ENCODE measurements around the gene DPP4. TPM values are rescaled to one million over a fixed set of nuclear protein-coding genes. Genes with fewer than 3 reads are reported as not detected.

The DPP4 gene
- total and polyA plus RNA-seq, 2 experiments from 2014 or later = 0.09 TPM; not detected in 1

GRCh38 chr2:162084536-162084935, 10.5 kb upstream of the DPP4 start:
- Histone ChIP-seq H3K4me3 (no peak overlapping the region), H3K4me1 (ENCODE audit: low read depth) (no peaks in the 10 kb centered on the region), H3K9me3 (ENCODE audit: low read depth) (no peaks in the 10 kb centered on the region), H3K27me3 (no peaks in the 10 kb centered on the region), H3K36me3 (no peaks in the 10 kb centered on the region), H3K27ac (no peak overlapping the region)
- DNase-seq (ENCODE audit: low read depth in 1 of 2, low spot score in 1 of 2) = no peak
- no peak for TF ChIP-seq CTCF (IDR thresholded peaks at IDR 0.05; ENCODE audit: low read depth, low read length)

GRCh38 chr2:162082681-162083080, 8.7 kb upstream of the DPP4 start:
- TF ChIP-seq CTCF (IDR thresholded peaks at IDR 0.05; ENCODE audit: low read depth, low read length) = no peak
- H3K27me3 ChIP-seq = no peaks in the 10 kb centered on the region
- DNase-seq (ENCODE audit: low read depth in 1 of 2, low spot score in 1 of 2) = no peak
- H3K4me3 ChIP-seq = no peak overlapping the region
- H3K9me3 ChIP-seq (ENCODE audit: low read depth) = no peaks in the 10 kb centered on the region
- no peaks in the 10 kb centered on the region for H3K4me1 ChIP-seq (ENCODE audit: low read depth)
- H3K27ac ChIP-seq = no peak overlapping the region
- no peaks in the 10 kb centered on the region for H3K36me3 ChIP-seq

GRCh38 chr2:162082036-162082435, 8.0 kb upstream of the DPP4 start:
- Histone ChIP-seq H3K36me3 (no peaks in the 10 kb centered on the region), H3K4me3 (no peak overlapping the region), H3K27me3 (peaks cover 3% of the 10 kb centered on the region), H3K9me3 (ENCODE audit: low read depth) (no peaks in the 10 kb centered on the region), H3K27ac (no peak overlapping the region), H3K4me1 (ENCODE audit: low read depth) (no peaks in the 10 kb centered on the region)
- TF ChIP-seq CTCF (IDR thresholded peaks at IDR 0.05; ENCODE audit: low read depth, low read length) = no peak
- no peak for DNase-seq (ENCODE audit: low read depth in 1 of 2, low spot score in 1 of 2)

GRCh38 chr2:162079514-162079913, 5.5 kb upstream of the DPP4 start:
- H3K27me3 ChIP-seq = peaks cover 28% of the 10 kb centered on the region
- TF ChIP-seq CTCF (IDR thresholded peaks at IDR 0.05; ENCODE audit: low read depth, low read length) = no peak
- H3K27ac ChIP-seq = no peak overlapping the region
- H3K36me3 ChIP-seq = no peaks in the 10 kb centered on the region
- no peaks in the 10 kb centered on the region for H3K4me1 ChIP-seq (ENCODE audit: low read depth)
- H3K4me3 ChIP-seq = no peak overlapping the region
- DNase-seq (ENCODE audit: low read depth in 1 of 2, low spot score in 1 of 2) = no peak
- H3K9me3 ChIP-seq (ENCODE audit: low read depth) = no peaks in the 10 kb centered on the region

- H3K9me3 ChIP-seq (ENCODE audit: low read depth) = no peaks in the 10 kb centered on the region
- no peaks in the 10 kb centered on the region for H3K4me1 ChIP-seq (ENCODE audit: low read depth)
- H3K27me3 ChIP-seq = peaks cover 64% of the 10 kb centered on the region
- H3K36me3 ChIP-seq = no peaks in the 10 kb centered on the region
- no peak overlapping the region for H3K4me3 ChIP-seq
- peak in 1 of 2 donors; percentile 46 for DNase-seq (ENCODE audit: low read depth in 1 of 2, low spot score in 1 of 2)
- no peak for TF ChIP-seq CTCF (IDR thresholded peaks at IDR 0.05; ENCODE audit: low read depth, low read length)
- no peak overlapping the region for H3K27ac ChIP-seq
These were observed 1.7 kb upstream of the DPP4 start for GRCh38 chr2:162075689-162076132.
